Skeletal muscle satellite cell (primary cell): ENCODE measurements around the gene ZNF716.
"Not testable (repeated sequence)": the region's sequence is repeated elsewhere in the genome, so short reads cannot be mapped to it uniquely, and the experiment has no call there.

Experiments used
- H3K27me3 ChIP-seq: 2 replicates; pipeline ENCODE4 v1.7.0; 2013; ENCODE audit warnings: low read length; ENCODE audit not compliant: control insufficient read depth, insufficient read depth
- H3K36me3 ChIP-seq: 2 replicates; pipeline ENCODE4 v1.7.0; 2013; ENCODE audit warnings: mild to moderate bottlenecking, control low read depth, low read length; ENCODE audit not compliant: insufficient read depth
- H3K4me1 ChIP-seq: 2 replicates; pipeline ENCODE4 v1.7.0; 2013; ENCODE audit warnings: low read length; ENCODE audit not compliant: control insufficient read depth, insufficient read depth
- H3K4me2 ChIP-seq: 2 replicates; pipeline ENCODE4 v1.7.0; 2013; ENCODE audit warnings: mild to moderate bottlenecking, low read length
- H3K4me3 ChIP-seq: 2 replicates; pipeline ENCODE4 v1.7.0; 2013; ENCODE audit warnings: low read length
- H3K9ac ChIP-seq: 2 replicates; pipeline ENCODE4 v1.7.0; 2013; ENCODE audit warnings: mild to moderate bottlenecking, low read depth, low read length, moderate library complexity
- H3K9me3 ChIP-seq: replicated peaks from 2 replicates; pipeline ENCODE4 v1.7.0; 2013; ENCODE audit warnings: mild to moderate bottlenecking, control low read depth, low read length

Gene ZNF716

DNA sequence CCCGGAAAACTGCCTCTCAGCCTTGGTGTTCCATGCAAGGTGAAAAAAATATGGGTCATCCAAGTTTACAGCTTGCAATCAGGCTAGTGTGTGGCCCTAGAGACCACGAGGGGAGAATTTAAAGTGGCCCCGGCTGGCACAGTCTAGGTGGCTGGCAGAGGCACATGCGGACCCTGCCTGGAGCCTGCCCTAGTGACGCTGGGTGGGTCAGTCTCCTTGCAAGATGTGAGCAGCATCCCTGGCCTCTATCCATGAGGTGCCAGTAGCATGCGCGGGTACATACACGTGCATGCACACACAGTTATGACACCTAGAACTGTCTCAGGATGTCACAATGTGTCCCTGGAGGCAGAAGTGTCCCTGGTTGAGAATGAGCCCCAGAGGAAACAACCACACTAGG, 22.4 kb upstream of the ZNF716 start:
- Histone ChIP-seq H3K9ac (no peak overlapping the region), H3K36me3 (no peaks in the 10 kb centered on the region), H3K9me3 (no peaks in the 10 kb centered on the region), H3K27me3 (no peaks in the 10 kb centered on the region), H3K4me2 (no peak overlapping the region), H3K4me3 (no peak overlapping the region), H3K4me1 (no peaks in the 10 kb centered on the region)

DNA sequence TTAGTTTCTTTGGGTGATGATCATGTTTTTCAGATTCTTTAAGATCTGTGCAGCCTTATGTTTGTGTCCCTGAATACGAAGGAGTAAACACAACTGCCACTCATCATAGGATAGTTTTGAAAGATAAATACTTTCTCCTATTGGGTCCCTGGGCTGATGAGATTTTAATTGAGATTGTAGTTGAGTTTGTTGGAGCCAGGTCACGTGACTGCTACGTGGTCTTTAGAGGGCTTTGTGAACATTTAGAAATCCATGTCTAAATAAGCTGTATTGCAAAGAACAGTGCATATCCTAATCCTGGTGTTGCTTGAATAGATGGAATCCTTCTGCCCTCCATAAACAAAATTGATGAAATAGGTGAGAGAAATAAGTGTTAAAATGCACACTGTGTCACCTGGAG, 17.4 kb upstream of the ZNF716 start:
- no peak overlapping the region for H3K9ac ChIP-seq
- no peak overlapping the region for H3K4me2 ChIP-seq
- no peaks in the 10 kb centered on the region for H3K27me3 ChIP-seq
- H3K4me3 ChIP-seq = no peak overlapping the region
- H3K9me3 ChIP-seq = no peaks in the 10 kb centered on the region
- H3K36me3 ChIP-seq = no peaks in the 10 kb centered on the region
- no peaks in the 10 kb centered on the region for H3K4me1 ChIP-seq

DNA sequence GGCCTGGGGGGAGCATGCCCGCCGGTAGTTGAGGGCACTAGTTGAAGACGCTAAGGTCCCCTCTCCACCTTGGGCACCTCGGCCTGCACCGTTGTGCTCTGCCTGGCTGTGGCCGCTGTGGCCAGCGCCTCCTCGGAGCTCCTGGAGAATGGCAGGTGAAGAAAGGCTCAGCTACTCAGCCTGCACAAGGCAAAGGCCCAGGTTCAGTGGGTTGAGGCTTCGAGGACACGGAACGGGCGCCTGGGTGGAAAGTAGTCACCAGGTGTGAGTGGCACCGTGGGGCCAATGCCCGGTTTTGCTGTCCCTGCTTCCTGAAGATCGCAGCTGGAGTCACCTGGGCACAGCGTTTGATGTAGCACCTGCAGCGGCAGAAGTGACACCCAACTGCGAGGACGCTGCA, 12.4 kb upstream of the ZNF716 start:
- Histone ChIP-seq H3K9ac (no peak overlapping the region), H3K27me3 (no peaks in the 10 kb centered on the region), H3K4me1 (no peaks in the 10 kb centered on the region), H3K9me3 (no peaks in the 10 kb centered on the region), H3K4me2 (no peak overlapping the region), H3K36me3 (no peaks in the 10 kb centered on the region), H3K4me3 (no peak overlapping the region)

DNA sequence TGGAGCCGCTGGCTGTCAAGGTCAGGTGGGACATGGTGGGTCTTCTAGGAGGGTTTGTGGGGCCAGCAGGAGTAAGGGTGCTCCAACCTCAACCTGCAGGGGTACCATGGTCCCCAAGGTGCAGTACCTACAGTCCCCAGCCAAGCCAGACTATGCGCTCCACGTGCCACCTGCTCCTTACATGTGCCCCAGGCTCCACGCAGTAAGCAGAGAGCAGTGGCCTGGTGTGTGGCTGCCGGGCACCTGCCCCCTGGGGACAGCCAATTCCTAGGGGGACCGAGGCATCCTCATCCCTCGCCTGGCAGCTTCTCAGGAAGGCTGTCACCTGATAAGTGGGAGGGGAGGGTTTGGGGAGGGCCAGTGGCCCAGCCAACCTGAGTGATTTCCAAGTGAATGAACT, 11.7 kb upstream of the ZNF716 start:
- Histone ChIP-seq H3K36me3 (no peaks in the 10 kb centered on the region), H3K27me3 (no peaks in the 10 kb centered on the region), H3K4me1 (no peaks in the 10 kb centered on the region), H3K4me3 (no peak overlapping the region), H3K9me3 (no peaks in the 10 kb centered on the region), H3K4me2 (no peak overlapping the region), H3K9ac (no peak overlapping the region)

DNA sequence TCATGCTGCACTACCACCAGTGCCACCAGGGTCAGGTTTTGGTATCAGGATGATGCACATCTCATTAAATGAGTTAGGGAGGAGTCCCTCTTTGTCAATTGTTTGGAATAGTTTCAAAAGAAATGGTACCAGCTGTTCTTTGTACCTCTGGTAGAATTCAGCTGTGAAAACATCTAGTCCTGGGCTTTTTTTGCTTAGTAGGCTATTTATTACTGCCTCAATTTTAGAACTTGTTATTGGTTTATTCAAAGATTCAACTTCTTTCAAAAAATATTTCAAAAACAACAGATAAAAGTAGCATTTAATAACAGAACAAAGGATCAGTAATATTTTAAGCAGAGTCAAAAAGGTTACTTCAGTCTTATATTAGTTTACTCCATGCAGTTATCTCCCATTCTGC, 6.4 kb upstream of the ZNF716 start:
- Histone ChIP-seq H3K4me3 (no peak overlapping the region), H3K9ac (no peak overlapping the region), H3K36me3 (no peaks in the 10 kb centered on the region), H3K4me1 (no peaks in the 10 kb centered on the region), H3K9me3 (peaks cover 4% of the 10 kb centered on the region), H3K27me3 (no peaks in the 10 kb centered on the region), H3K4me2 (no peak overlapping the region)

DNA sequence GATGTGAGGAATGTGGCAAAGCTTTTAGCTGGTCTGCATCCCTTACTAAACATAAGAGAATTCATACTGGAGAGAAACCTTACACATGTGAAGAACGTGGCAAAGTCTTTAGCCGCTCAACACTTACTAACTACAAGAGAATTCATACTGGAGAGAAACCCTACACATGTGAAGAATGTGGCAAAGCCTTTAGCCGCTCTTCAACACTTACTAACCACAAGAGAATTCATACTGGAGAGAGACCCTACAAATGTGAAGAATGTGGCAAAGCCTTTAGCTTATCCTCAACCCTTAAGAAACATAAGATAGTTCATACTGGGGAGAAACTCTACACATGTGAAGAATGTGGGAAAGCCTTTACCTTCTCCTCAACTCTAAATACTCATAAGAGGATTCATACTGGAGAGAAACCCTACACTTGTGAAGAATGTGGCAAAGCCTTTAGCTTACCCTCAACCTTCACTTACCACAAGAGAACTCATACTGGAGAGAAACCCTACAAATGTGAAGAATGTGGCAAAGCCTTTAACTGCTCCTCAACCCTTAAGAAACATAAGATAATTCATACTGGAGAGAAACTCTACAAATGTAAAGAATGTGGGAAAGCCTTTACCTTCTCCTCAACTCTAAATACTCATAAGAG, 19.3 kb downstream of the ZNF716 start:
- not testable (repeated sequence) for H3K36me3 ChIP-seq, H3K9ac ChIP-seq, H3K4me1 ChIP-seq, H3K4me3 ChIP-seq, H3K27me3 ChIP-seq, H3K4me2 ChIP-seq
- peaks cover 16% of the 10 kb centered on the region for H3K9me3 ChIP-seq

DNA sequence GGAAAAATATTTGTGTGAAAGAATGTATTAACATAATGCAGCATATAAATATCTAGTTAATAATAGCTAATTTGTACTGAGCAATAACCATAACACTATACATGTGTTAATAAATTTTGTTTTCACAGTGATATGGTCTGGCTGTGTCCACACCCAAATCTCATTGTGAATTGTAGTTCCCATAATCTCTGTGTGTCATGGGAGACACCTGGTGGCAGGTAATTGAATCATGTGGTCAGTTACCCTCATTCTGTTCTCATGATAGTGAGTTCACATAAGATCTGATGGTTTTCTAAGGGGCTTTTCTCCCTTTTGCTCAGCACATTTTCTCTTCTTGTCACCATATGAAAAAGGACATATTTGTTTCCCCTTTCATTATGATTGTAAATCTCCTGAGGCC, 30.3 kb downstream of the ZNF716 start:
- H3K27me3 ChIP-seq, H3K4me1 ChIP-seq, H3K4me3 ChIP-seq, H3K9me3 ChIP-seq, H3K4me2 ChIP-seq, H3K9ac ChIP-seq, H3K36me3 ChIP-seq: not testable (repeated sequence)

DNA sequence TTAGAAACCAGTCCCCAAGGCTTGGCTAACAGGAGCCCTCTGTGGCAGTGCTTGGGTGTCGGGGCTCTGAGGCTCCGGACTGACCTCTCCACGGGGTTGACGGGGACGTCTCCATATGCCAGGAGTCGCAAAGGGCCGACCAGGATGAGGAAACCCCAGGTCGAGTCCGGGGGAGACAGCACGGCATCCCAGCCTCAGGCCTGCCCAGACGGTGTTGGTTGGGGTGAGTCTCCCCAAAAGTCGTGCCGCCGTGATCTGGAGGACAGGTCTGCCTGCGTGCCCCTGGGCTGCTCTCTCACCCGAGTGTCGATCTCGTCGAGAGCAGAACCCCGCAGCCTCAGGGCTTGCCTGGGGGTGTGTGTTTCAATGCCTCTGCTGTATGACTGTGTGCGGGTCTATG, 35.0 kb downstream of the ZNF716 start:
- H3K4me1 ChIP-seq, H3K36me3 ChIP-seq, H3K27me3 ChIP-seq, H3K4me2 ChIP-seq, H3K9ac ChIP-seq, H3K4me3 ChIP-seq: not testable (repeated sequence)
- H3K9me3 ChIP-seq = peaks cover 26% of the 10 kb centered on the region

DNA sequence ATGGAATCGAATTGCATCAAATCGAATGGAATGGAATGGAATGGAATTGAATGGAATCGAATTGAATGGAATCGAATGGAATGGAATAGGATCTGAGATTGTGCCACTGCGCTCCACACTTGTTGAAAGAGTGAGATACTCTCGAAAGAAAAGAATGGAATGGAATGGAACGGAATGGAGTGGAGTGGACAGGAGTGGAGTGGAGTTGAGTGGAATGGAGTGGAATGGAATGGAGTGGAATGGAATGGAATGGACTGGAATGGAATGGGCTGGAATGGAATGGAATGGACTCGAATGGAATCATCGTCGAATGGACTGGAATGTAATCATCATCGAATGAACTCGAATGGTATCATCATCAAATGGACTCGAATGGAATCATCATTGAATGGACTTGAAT, 38.0 kb downstream of the ZNF716 start:
- no peak overlapping the region for H3K4me3 ChIP-seq
- H3K9me3 ChIP-seq = peaks cover 42% of the 10 kb centered on the region

DNA sequence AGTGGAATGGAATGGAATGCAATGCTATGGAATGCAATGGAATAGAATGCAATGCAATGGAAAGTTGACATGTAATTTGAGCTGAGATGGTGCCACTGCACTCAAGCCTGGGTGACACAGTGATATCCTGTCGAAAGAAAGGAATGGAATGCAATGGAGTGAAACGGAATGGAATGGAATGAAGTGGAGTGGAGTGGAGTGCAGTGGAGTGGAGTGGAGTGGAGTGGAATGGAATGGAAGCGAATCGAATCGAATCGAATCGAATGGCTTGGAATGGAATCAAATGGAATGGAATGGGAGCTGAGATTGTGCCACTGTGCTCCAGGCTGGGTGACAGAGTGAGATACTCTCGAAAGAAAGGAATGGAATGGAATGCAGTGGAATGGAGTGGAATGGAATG, 45.1 kb downstream of the ZNF716 start:
- H3K36me3 ChIP-seq, H3K4me1 ChIP-seq, H3K4me3 ChIP-seq, H3K9ac ChIP-seq, H3K4me2 ChIP-seq, H3K27me3 ChIP-seq: not testable (repeated sequence)
- H3K9me3 ChIP-seq = peaks cover 32% of the 10 kb centered on the region

More for the DNA sequence above, 38.0 kb downstream of the ZNF716 start:
- Histone ChIP-seq H3K4me2 (no peak overlapping the region), H3K36me3 (no peaks in the 10 kb centered on the region), H3K4me1 (no peaks in the 10 kb centered on the region), H3K27me3 (no peaks in the 10 kb centered on the region), H3K9ac (no peak overlapping the region)

DNA sequence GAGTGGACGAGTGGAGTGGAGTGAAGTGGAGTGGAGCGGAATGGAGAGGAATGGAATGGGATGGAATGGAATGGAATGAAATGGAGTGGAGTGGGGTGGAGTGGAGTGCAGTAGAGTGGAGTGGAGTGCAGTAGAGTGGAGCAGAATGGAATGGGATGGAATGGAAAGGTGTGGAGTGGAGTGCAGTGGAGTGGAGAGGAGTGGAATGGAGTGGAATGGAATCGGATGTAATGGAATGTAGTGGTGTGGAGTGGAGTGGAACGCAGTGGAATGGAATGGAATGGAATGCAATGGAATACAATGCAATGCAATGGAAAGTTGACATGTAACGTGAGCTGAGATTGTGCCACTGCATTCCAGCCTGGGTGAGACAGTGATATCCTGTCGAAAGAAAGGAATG, 46.4 kb downstream of the ZNF716 start:
- no peaks in the 10 kb centered on the region for H3K4me1 ChIP-seq
- H3K4me2 ChIP-seq = no peak overlapping the region
- H3K9me3 ChIP-seq = peaks cover 29% of the 10 kb centered on the region
- no peaks in the 10 kb centered on the region for H3K27me3 ChIP-seq
- no peaks in the 10 kb centered on the region for H3K36me3 ChIP-seq
- H3K4me3 ChIP-seq = no peak overlapping the region
- no peak overlapping the region for H3K9ac ChIP-seq

DNA sequence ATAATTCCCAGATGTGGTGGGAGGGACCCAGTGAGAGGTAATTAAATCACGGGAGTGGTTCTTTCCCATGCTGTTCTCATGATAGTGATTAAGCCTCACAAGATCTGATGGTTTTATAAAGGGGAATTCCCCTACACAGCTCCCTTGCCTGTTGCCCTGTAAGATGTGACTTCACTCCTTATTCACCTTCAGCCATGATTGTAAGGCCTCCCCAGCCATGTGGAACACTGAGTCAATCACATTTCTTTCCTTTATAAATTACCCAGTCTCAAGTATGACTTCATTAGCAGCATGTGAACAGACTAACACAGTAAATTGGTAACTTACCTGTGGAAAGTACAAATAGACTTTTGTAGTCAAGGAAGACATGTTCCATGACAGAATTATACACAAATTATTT, 55.2 kb downstream of the ZNF716 start:
- H3K9me3 ChIP-seq = peaks cover 5% of the 10 kb centered on the region
- H3K4me3 ChIP-seq = no peak overlapping the region
- no peaks in the 10 kb centered on the region for H3K4me1 ChIP-seq
- H3K27me3 ChIP-seq = no peaks in the 10 kb centered on the region
- H3K36me3 ChIP-seq = no peaks in the 10 kb centered on the region
- H3K9ac ChIP-seq = no peak overlapping the region
- no peak overlapping the region for H3K4me2 ChIP-seq
